Loucy (cell line): ENCODE data around the gene SF3B3.

ENCODE experiments used
- H2AFZ ChIP-seq: fragments of 200-600 bp; sonication (generic); 2 replicates; pipeline ENCODE4 v1.6.0; 2016; ENCODE audit warnings: antibody characterized with exemption, mild to moderate bottlenecking, low read length, moderate library complexity
- H3F3A ChIP-seq: fragments of 200-600 bp; 2 replicates; pipeline ENCODE4 v1.6.0; 2016; ENCODE audit warnings: antibody characterized with exemption, low read depth, mild to moderate bottlenecking
- H3K27me3 ChIP-seq: fragments of 200-600 bp; sonication (generic); 2 replicates; pipeline ENCODE4 v1.6.1; 2014; ENCODE audit warnings: low read length, mild to moderate bottlenecking; ENCODE audit not compliant: insufficient read depth, poor library complexity, severe bottlenecking
- H3K36me3 ChIP-seq: fragments of 200-600 bp; sonication (generic); 2 replicates; pipeline ENCODE4 v1.6.1; 2016; ENCODE audit warnings: low read length; ENCODE audit not compliant: insufficient read depth
- H3K4me1 ChIP-seq: fragments of 200-600 bp; sonication (generic); 2 replicates; pipeline ENCODE4 v1.5.1; 2014; ENCODE audit warnings: low read length, mild to moderate bottlenecking; ENCODE audit not compliant: insufficient read depth, poor library complexity, severe bottlenecking
- H3K4me2 ChIP-seq: fragments of 200-600 bp; sonication (generic); 2 replicates; pipeline ENCODE4 v1.6.0; 2014; ENCODE audit warnings: antibody characterized with exemption, low read length, low read depth, mild to moderate bottlenecking; ENCODE audit not compliant: poor library complexity, severe bottlenecking
- H3K4me3 ChIP-seq: fragments of 200-600 bp; sonication (generic); 2 replicates; pipeline ENCODE4 v1.5.1; 2014; ENCODE audit warnings: low read length, mild to moderate bottlenecking, mixed read lengths; ENCODE audit not compliant: poor library complexity, severe bottlenecking
- H3K79me2 ChIP-seq: fragments of 200-600 bp; sonication (generic); 2 replicates; pipeline ENCODE4 v1.6.1; 2014; ENCODE audit warnings: low read length; ENCODE audit not compliant: insufficient read depth
- H3K9ac ChIP-seq: fragments of 200-600 bp; sonication (generic); 2 replicates; pipeline ENCODE4 v1.6.0; 2014; ENCODE audit warnings: mild to moderate bottlenecking, low read depth, low read length, moderate library complexity; ENCODE audit not compliant: poor library complexity, severe bottlenecking
- H3K9me2 ChIP-seq: fragments of 200-600 bp; sonication (generic); replicated peaks from 2 replicates; pipeline ENCODE4 v1.6.1; 2016; ENCODE audit warnings: low read depth, low read length, mixed read lengths
- H3K9me3 ChIP-seq: fragments of 200-600 bp; sonication (generic); 2 replicates; pipeline ENCODE4 v1.6.1; 2014; ENCODE audit warnings: mild to moderate bottlenecking, antibody characterized with exemption, low read length, low read depth; ENCODE audit not compliant: insufficient read depth
- H4K20me1 ChIP-seq: fragments of 200-600 bp; sonication (generic); 2 replicates; pipeline ENCODE4 v1.6.0; 2014; ENCODE audit warnings: antibody characterized with exemption, low read length, mild to moderate bottlenecking; ENCODE audit not compliant: insufficient read depth, poor library complexity, severe bottlenecking
- EZH2phosphoT487 ChIP-seq: fragments of 200-600 bp; IDR thresholded peaks from 2 replicates; pipeline ENCODE4 v1.6.1; 2018; ENCODE audit warnings: antibody characterized with exemption, mild to moderate bottlenecking, moderate library complexity, borderline replicate concordance
- TF ChIP-seq, protein P1 (sequence below): fragments of 200-600 bp; sonication (generic); conservative IDR thresholded peaks from 2 replicates; pipeline ENCODE4 v1.5.1; 2014; ENCODE audit warnings: mild to moderate bottlenecking, antibody characterized with exemption, low read length

SF3B3 gene

DNA sequence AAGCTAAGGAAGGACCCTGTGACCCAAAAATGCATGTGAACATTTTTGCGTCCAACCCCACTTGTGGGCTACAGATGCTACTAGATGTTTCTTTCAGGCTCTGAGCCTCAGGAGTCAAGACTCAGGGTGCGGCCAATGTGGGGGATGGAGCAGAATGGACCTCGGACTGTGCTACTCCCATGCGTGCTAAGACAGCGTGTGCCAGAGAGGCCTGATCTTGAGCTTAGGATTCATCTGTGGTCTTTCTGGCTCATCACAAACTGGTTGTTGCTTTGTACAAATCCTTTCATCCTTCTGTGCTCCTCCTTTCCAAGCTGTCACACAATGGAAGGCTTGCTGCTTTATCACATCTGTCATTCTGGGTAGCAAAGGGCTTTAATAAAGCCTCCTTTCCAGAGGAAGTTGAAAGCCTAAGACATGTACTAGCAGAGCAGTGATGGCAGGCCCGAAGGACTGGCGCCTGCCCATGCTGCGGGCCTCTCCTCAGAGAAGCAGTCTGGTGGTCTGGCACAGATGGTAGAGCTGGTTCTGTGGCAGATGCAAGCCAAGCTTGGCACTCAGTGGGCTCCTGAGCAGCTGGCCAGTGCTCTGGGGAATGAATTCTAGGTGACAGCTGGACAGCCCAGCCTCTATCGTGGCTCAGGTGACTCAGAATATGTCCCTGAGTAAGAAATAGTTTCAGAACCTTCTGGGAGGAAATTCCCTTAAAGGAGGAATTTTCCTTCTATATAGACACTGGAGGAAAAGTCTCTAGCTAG, 28.0 kb upstream of the SF3B3 start:
- H2AFZ ChIP-seq, result no peak overlapping the region
- no peaks in the 10 kb centered on the region for H4K20me1 ChIP-seq
- no peaks in the 10 kb centered on the region for H3K27me3 ChIP-seq

DNA sequence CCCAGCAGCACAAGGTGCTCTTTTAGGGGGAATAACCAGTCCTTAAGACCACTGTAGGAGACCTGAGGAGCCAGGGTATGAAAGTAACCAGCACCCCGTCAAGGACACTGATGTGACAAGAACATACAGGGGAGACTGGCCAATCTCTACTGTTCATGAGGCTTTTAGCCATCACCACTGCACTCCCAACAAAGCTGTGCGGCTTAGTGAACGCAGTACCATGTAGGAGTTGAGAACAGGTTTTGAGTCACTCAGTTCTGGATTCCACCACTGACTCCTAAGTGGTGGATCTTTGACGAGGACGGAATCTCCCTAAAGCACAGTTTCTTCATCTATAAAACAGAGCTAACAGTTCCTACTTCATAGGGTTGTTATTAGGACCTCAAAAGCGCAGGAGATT, 27.1 kb upstream of the SF3B3 start:
- Histone ChIP-seq H3K27me3 (no peaks in the 10 kb centered on the region), H3K4me1 (no peaks in the 10 kb centered on the region), H3K4me2 (no peak overlapping the region), H2AFZ (no peak overlapping the region), H4K20me1 (no peaks in the 10 kb centered on the region), H3F3A (no peaks in the 10 kb centered on the region), H3K4me3 (no peak overlapping the region), H3K79me2 (no peaks in the 10 kb centered on the region), H3K36me3 (peaks cover 4% of the 10 kb centered on the region; the same call in 1 of the 2 replicates), H3K9ac (no peak overlapping the region), H3K9me2 (no peaks in the 10 kb centered on the region), H3K9me3 (no peaks in the 10 kb centered on the region)
- TF ChIP-seq, protein P1, sequence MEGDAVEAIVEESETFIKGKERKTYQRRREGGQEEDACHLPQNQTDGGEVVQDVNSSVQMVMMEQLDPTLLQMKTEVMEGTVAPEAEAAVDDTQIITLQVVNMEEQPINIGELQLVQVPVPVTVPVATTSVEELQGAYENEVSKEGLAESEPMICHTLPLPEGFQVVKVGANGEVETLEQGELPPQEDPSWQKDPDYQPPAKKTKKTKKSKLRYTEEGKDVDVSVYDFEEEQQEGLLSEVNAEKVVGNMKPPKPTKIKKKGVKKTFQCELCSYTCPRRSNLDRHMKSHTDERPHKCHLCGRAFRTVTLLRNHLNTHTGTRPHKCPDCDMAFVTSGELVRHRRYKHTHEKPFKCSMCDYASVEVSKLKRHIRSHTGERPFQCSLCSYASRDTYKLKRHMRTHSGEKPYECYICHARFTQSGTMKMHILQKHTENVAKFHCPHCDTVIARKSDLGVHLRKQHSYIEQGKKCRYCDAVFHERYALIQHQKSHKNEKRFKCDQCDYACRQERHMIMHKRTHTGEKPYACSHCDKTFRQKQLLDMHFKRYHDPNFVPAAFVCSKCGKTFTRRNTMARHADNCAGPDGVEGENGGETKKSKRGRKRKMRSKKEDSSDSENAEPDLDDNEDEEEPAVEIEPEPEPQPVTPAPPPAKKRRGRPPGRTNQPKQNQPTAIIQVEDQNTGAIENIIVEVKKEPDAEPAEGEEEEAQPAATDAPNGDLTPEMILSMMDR, result no peak
- TF ChIP-seq EZH2phosphoT487, result no peak

More for the DNA sequence above, 28.0 kb upstream of the SF3B3 start:
- Histone ChIP-seq H3K4me1 (no peaks in the 10 kb centered on the region), H3K4me2 (no peak overlapping the region), H3K9me3 (no peaks in the 10 kb centered on the region), H3F3A (no peaks in the 10 kb centered on the region), H3K36me3 (peaks cover 4% of the 10 kb centered on the region; the same call in 1 of the 2 replicates), H3K9ac (no peak overlapping the region), H3K9me2 (no peaks in the 10 kb centered on the region), H3K4me3 (no peak overlapping the region), H3K79me2 (no peaks in the 10 kb centered on the region)
- no peak for TF ChIP-seq EZH2phosphoT487
- TF ChIP-seq, protein P1, result no peak

DNA sequence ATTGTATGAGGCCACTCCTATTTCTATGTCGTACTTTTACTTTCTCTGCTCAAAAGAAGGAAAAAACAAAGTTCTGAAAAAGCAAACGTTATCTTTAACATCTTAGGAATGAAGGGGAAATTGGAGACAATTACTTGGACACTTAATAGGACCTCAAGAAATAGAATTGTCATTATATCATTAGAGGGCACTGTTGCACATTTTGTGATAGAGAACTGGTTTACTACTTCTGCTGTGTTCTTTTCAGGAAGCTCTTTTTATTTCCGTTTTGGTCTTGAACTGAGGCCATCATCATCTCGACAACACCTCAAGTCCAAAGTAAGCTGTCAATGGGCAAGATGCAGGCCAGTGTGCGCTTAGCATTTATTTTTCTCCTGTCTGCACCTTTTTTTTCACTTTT, 14.9 kb upstream of the SF3B3 start:
- no peaks in the 10 kb centered on the region for H3K36me3 ChIP-seq

More for the DNA sequence above, 14.9 kb upstream of the SF3B3 start:
- peak overlapping the region; percentile 17 for H3K4me3 ChIP-seq
- H3K9me3 ChIP-seq, result no peaks in the 10 kb centered on the region
- peaks cover 4% of the 10 kb centered on the region for H4K20me1 ChIP-seq
- TF ChIP-seq EZH2phosphoT487, result no peak
- TF ChIP-seq, protein P1, result peak; percentile 71
- no peaks in the 10 kb centered on the region for H3K27me3 ChIP-seq
- H3K9me2 ChIP-seq, result no peaks in the 10 kb centered on the region
- no peaks in the 10 kb centered on the region for H3F3A ChIP-seq
- H3K79me2 ChIP-seq, result no peaks in the 10 kb centered on the region
- H2AFZ ChIP-seq, result peak overlapping the region; percentile 71
- H3K4me2 ChIP-seq, result peak overlapping the region; percentile 65
- peak overlapping the region; percentile 16 for H3K9ac ChIP-seq
- H3K4me1 ChIP-seq, result peaks cover 6% of the 10 kb centered on the region
